Measurements from ENCODE around the gene SNRK. TPM values are rescaled to one million over a fixed set of nuclear protein-coding genes. Genes with fewer than 3 reads are reported as not detected.

Gene SNRK
- total and polyA plus RNA-seq, 9 of the 15 experiments (the other 6 are each of a cell fraction or from before 2014, with no cell fraction given) = 1.7 to 12.3 (median 7.3) TPM

DNA sequence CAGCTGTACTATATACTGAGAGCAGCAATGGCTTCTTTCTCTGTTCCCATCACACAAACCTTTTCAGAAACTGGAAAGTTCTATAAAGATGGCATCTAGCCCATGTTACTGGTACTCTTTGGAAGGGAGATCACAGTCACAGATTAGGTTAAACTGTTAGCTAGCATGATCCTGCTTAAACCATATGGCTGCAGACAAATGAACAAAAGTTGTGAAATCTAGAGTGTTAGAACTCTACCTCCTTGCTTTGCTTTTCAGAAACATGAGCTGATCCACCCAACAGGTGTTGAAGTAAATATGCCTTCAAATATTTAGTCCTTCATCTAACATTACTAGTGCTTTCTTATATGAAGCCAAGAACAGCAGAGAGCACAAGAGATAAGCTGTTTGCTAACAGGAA, 102.6 kb downstream of the SNRK start:
- Histone ChIP-seq H3K4me1 (replicated peaks in 1 of 2; ENCODE audit: control insufficient read depth in 2 of 2, insufficient read depth in 2 of 2, low read length in 2 of 2) (peaks cover 0 to 18% of the 10 kb centered on the region in 2 experiments; a peak in 4 of 5 replicates), H3K27ac (ENCODE audit: extremely low read depth, low read depth, low read length) (peak overlapping the region; percentile 43; the same call in 1 of the 3 replicates), H3K27me3 (ENCODE audit: control insufficient read depth in 2 of 2, insufficient read depth in 2 of 2, low read length in 2 of 2) (no peaks in the 10 kb centered on the region), H3K9ac (ENCODE audit: insufficient read depth in 1 of 2, low read depth in 2 of 2, low read length in 2 of 2) (no peak overlapping the region), H3K9me3 (replicated peaks; ENCODE audit: control insufficient read depth, insufficient read depth, low read depth, low read length) (no peaks in the 10 kb centered on the region), H3K79me2 (ENCODE audit: control insufficient read depth, insufficient read depth, low read length) (no peaks in the 10 kb centered on the region), H3K9me1 (ENCODE audit: control insufficient read depth, insufficient read depth, low read length) (no peaks in the 10 kb centered on the region), H2AFZ (ENCODE audit: low read depth, low read length) (no peak overlapping the region), H3K4me3 (no peak overlapping the region), H4K20me1 (replicated peaks; ENCODE audit: control insufficient read depth, insufficient read depth, low read length) (no peaks in the 10 kb centered on the region), H3K4me2 (ENCODE audit: insufficient read depth, low read length) (no peak overlapping the region), H3K36me3 (ENCODE audit: control insufficient read depth, insufficient read depth, low read length) (no peaks in the 10 kb centered on the region; the same call in 2 of the 3 replicates)
- ChIA-PET CTCF (ENCODE audit: low intra/inter-chr PET ratio) (no interaction called here), POLR2A (interaction anchor here (0.6 to 2.4 kb wide), 6 partner anchors 11 to 520 kb away, joined by 3 to 11 read pairs (median 4); no protein-coding TSS in a partner anchor)
- DNase-seq (ENCODE audit: extremely low read depth in 1 of 4, low spot score in 3 of 4) (no peak), ATAC-seq (no peak), FAIRE-seq (no peak)
- in situ Hi-C loops (cut with MboI) = no loop called here
- TF ChIP-seq BACH1 (tag; IDR thresholded peaks at IDR 0.05) = 0 out of 2 replicates have a peak, but pooled peaks have one; percentile 29
- TF ChIP-seq TBP (optimal IDR thresholded peaks at IDR 0.05; ENCODE audit: low read depth, low read length) = no peak
- peak; percentile 85 for TF ChIP-seq HMBOX1 (IDR thresholded peaks at IDR 0.05)
- TF ChIP-seq, protein P1, sequence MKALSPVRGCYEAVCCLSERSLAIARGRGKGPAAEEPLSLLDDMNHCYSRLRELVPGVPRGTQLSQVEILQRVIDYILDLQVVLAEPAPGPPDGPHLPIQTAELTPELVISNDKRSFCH (CRISPR knock-in tag; IDR thresholded peaks at IDR 0.05) = no peak
- TF ChIP-seq, protein P1 (tag; IDR thresholded peaks at IDR 0.05) = no peak
- 0 out of 4 replicates have a peak, but pooled peaks of 1 of the 2 experiments have one; percentile 4 for TF ChIP-seq MNT (conservative IDR thresholded peaks at IDR 0.05)
- 0 out of 2 replicates have a peak, but pooled peaks have one; percentile 19 for TF ChIP-seq CREB5 (CRISPR knock-in tag; IDR thresholded peaks at IDR 0.05)
- no peak for TF ChIP-seq TAF9B (IDR thresholded peaks at IDR 0.05; ENCODE audit: partially characterized antibody)
- TF ChIP-seq ZNF589 (CRISPR knock-in tag; IDR thresholded peaks at IDR 0.05; ENCODE audit: low read depth) = peak; percentile 10; the same call in 1 of the 2 replicates
- peak; percentile 30; the same call in 1 of the 2 replicates for TF ChIP-seq CEBPB (tag; IDR thresholded peaks at IDR 0.05)
- TF ChIP-seq CEBPG (CRISPR knock-in tag; IDR thresholded peaks at IDR 0.05) = no peak
- TF ChIP-seq CEBPG (tag; conservative IDR thresholded peaks at IDR 0.05 in 1 of 2, IDR thresholded peaks at IDR 0.05 in 1 of 2) = peak in 1 of 2 experiments; percentile 25; a peak in 1 of 4 replicates
- no TSS peak for BruUV-seq (replicated peaks)
- intact Hi-C loops (cut with micrococcal nuclease) = no loop called here

Measured in K562 (cell line).